NCI-H1105 treated with DMSO at 0.1 percent for 48 hours (cell line): Measurements from ENCODE around the gene VWA5B2.
"Not testable (repeated sequence)": the region's sequence is repeated elsewhere in the genome, so short reads cannot be mapped to it uniquely, and the experiment has no call there.

Experiments
- DNase-seq: peaks from one replicate; lab custom pipeline; 2025; lab: John Stamatoyannopoulos, UW

Gene VWA5B2

GRCh38 chr3:184241447-184242296 lies 12.3 kb downstream of the VWA5B2 start:
- DNase-seq: peak; percentile 95

DNA sequence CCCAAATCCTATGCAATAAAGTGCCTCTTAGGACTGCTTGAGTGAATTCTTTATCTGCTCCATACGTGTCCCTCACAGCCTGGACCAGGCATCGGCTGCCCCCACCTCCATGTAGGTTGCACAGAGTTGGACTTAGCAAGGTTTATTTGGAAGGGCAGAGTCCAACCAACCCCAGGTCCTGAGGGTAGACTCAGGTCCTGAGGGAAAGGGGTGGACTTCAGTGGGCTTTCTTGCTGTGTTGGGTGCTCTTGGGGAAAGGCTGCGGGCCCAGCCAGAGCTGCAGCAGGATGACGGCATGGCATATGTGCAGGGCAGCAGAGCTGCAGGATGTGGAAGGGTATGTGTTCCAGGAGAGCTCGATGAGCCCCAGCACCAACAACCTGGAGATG lies 12.9 kb downstream of the VWA5B2 start:
- DNase-seq: no peak

GRCh38 chr3:184248454-184249411 lies 19.3 kb downstream of the VWA5B2 start, which contains the start of gene ALG3:
Gene ALG3 (minus strand): TSS chr3:184248962. CDS start chr3:184248940, 22 bp downstream.
- DNase-seq: peak; percentile 82

- DNase-seq: peak; percentile 100
Observed at GRCh38 chr3:184249412-184250166, 20.2 kb downstream of the VWA5B2 start, which contains the start of gene EEF1AKMT4. Gene EEF1AKMT4 (plus strand): TSS chr3:184249672. CDS start chr3:184249695, 23 bp downstream.

- DNase-seq: peak; percentile 97
Observed at GRCh38 chr3:184250167-184250828, 20.9 kb downstream of the VWA5B2 start.

GRCh38 chr3:184255291-184256039 lies 26.1 kb downstream of the VWA5B2 start:
- DNase-seq: no peak

GRCh38 chr3:184257083-184257915 lies 27.9 kb downstream of the VWA5B2 start:
- DNase-seq: no peak

- no peak for DNase-seq
Observed at GRCh38 chr3:184258926-184259325, 29.5 kb downstream of the VWA5B2 start.

DNA sequence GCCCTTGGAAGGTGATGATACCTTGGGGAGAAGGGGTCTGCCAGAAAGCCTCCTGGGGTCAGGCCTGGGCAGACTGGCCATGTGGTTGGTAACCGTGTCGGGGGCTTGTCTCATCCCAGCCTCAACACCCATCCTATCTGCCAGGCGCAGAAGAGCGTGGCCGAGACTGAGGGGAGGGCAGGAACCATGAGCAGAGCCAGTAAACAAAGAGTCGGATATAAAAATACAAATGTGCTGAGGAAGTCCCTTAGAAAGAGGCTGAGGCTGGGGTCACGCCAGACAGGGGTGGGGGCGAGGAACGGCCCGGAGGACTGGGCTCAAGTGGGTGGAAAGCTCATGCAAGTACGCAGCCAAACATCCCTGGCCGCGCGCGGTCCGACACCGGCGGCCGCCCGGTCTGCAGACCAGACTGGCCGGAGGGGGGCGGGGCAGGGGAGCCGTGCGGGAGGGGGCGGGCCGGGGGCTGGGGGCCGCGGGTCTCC lies 30.1 kb downstream of the VWA5B2 start:
- DNase-seq: no peak

GRCh38 chr3:184259878-184260723 lies 30.7 kb downstream of the VWA5B2 start:
- DNase-seq: peak; percentile 53

GRCh38 chr3:184260724-184261269 lies 31.4 kb downstream of the VWA5B2 start:
- DNase-seq: peak; percentile 53

DNA sequence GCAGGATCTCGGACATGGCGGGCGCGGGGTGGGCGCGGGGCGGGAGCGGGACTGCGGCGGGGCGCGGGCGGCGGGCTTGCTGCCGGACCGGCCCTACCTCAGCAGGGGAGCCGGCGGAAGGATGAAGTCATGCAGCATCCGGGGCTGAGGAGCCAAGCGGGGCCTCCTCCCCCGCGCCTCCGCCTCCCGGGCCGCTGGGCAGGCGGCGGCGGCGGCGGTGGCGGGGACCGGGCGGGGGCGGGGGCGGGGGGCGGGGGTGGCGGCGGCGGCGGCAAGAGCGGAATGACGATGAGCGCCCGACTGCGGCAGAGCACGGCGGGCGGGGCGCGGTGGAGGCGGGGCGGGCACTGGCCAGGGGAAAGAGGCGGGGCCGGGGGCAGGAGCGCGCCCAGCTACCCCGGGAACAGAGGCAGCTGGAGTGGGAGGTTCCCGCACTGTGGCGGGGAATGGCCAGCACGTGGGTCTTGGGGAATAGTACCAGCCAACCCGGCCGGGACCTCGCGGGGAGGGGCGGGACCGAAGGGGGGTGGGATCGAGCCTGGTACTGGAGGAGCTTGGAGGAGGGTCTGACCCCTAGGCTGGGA lies 32.0 kb downstream of the VWA5B2 start, which contains the start of gene CAMK2N2:
CAMK2N2 (minus strand) TSS at position 284 of the 584 bp plus-strand sequence; CDS start at position 16, 268 bp downstream.
- peak; percentile 97 for DNase-seq

- DNase-seq: peak; percentile 77
Observed at GRCh38 chr3:184261854-184262763, 32.7 kb downstream of the VWA5B2 start.

- DNase-seq: no peak
Observed at GRCh38 chr3:184262764-184263179, 33.4 kb downstream of the VWA5B2 start.

- DNase-seq: not testable (repeated sequence)
Observed at GRCh38 chr3:184267249-184267648, 37.9 kb downstream of the VWA5B2 start.

DNA sequence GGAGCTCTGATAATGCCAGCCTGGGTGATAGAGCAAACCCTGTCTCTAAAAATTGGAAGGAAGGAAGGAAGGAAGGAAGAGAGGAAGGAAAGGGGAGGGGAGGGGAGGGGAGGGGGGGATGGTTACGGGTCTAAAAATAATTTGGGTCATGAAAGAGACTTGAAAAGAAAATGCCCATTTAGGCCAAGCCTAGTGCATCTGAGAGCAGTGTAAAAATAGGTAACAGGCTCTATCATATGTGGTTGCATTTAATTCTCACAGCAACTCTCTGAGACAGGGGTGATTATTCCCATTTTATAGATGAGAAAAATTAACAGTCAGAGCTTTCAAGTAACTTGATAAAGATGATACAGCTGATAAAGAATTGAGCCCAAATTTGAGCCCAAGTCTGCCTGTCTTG lies 42.9 kb downstream of the VWA5B2 start:
- DNase-seq: no peak

GRCh38 chr3:184275381-184275701 lies 46.0 kb downstream of the VWA5B2 start:
- DNase-seq: no peak
